Panc1 (cell line): ENCODE measurements around the gene ARHGEF17. TPM values are rescaled to one million over a fixed set of nuclear protein-coding genes. Genes with fewer than 3 reads are reported as not detected.

Source experiments
- ATAC-seq: fragments of 200-7000 bp; cut with Tn5 transposase; 2 replicates; pipeline ENCODE4 v1.9.1; 2020; ENCODE audit warnings: mild to moderate bottlenecking, moderate library complexity
- BruUV-seq: library from RNA; stranded (reverse); fragments of 400-500 nt; replicated peaks from 2 replicates; lab custom pipeline; 2021; lab: Mats Ljungman, UMichigan
- CTCF ChIA-PET: fragments of 300-600 bp; sonication (Branson Sonifier 250); formaldehyde crosslinking; loops from one replicate; lab custom pipeline; 2022; ENCODE audit warnings: antibody characterized with exemption; lab: Charles Lee
- POLR2A ChIA-PET: fragments of 300-600 bp; sonication (Branson Sonifier 250); formaldehyde crosslinking; loops from one replicate; lab custom pipeline; 2022; ENCODE audit warnings: antibody characterized with exemption; lab: Charles Lee
- DNase-seq: peaks from one replicate; pipeline ENCODE4 v3.0.0-alpha.2; 2010; ENCODE audit warnings: low read depth, low spot score
- H3K27ac ChIP-seq: 2 replicates; pipeline ENCODE4 v1.5.1; 2011; ENCODE audit warnings: mild to moderate bottlenecking, low read length, inconsistent platforms
- H3K27me3 ChIP-seq: fragments of 200-500 bp; sonication (Bioruptor generic); 2 replicates; pipeline ENCODE4 v1.6.0; 2014; ENCODE audit warnings: low read length, inconsistent platforms; ENCODE audit not compliant: control insufficient read depth, insufficient read depth
- H3K36me3 ChIP-seq: fragments of 200-500 bp; sonication (Bioruptor generic); 2 replicates; pipeline ENCODE4 v1.5.1; 2014; ENCODE audit warnings: inconsistent platforms, mild to moderate bottlenecking, low read length, moderate library complexity; ENCODE audit not compliant: control insufficient read depth, insufficient read depth
- H3K4me1 ChIP-seq: 2 replicates; pipeline ENCODE4 v1.5.1; 2011; ENCODE audit warnings: inconsistent platforms, mild to moderate bottlenecking, low read length, moderate library complexity; ENCODE audit not compliant: control insufficient read depth, insufficient read depth
- H3K4me3 ChIP-seq, 2 experiments: 2 replicates each; pipeline ENCODE4 v1.5.1; 2011 to 2012; ENCODE audit warnings: low read depth in 2 of 2, low read length in 2 of 2, mild to moderate bottlenecking in 2 of 2, inconsistent platforms in 1 of 2, moderate library complexity in 1 of 2
- H3K9me3 ChIP-seq: fragments of 200-500 bp; sonication (Bioruptor generic); 2 replicates; pipeline ENCODE4 v1.5.1; 2014; ENCODE audit warnings: low read depth, mild to moderate bottlenecking, inconsistent platforms, low read length, moderate library complexity; ENCODE audit not compliant: control insufficient read depth, insufficient read depth
- POLR2AphosphoS5 ChIP-seq: IDR thresholded peaks from 2 replicates; pipeline ENCODE4 v1.6.1; 2012; ENCODE audit warnings: mild to moderate bottlenecking, low read depth, low read length, moderate library complexity
- SIN3A ChIP-seq: IDR thresholded peaks from 2 replicates; pipeline ENCODE4 v1.6.1; 2012; ENCODE audit warnings: low read depth, mild to moderate bottlenecking, low read length, moderate library complexity, borderline replicate concordance; ENCODE audit not compliant: insufficient read depth
- TCF7L2 ChIP-seq: IDR thresholded peaks from 2 replicates; pipeline ENCODE4 v1.6.1; 2011; ENCODE audit warnings: mild to moderate bottlenecking, low read depth, low read length, inconsistent platforms
- in situ Hi-C: cut with HindIII; loops from 2 replicates; pipeline ENCODE4 v1.10.0; 2016; ENCODE audit warnings: low sequenced_read_pairs, low pct_unique_long_range_greater_than_20kb
- intact Hi-C: fragments of 100-400 bp; cut with micrococcal nuclease; formaldehyde crosslinking; loops from one replicate; pipeline ENCODE4 v1.10.0; 2022; ENCODE audit not compliant: unreplicated experiment
- total RNA-seq: library from RNA; stranded (reverse); gene quantifications from one replicate; pipeline ENCODE4 v1.2.1, GENCODE V29; 2021; ENCODE audit not compliant: unreplicated experiment
- TF ChIP-seq, protein P1 (sequence below): fragments of 450-650 bp; IDR thresholded peaks from 2 replicates; pipeline ENCODE4 v1.5.1; 2017; ENCODE audit warnings: mild to moderate bottlenecking
- TF ChIP-seq, protein P2 (sequence below), 2 experiments: IDR thresholded peaks; 2 replicates each; pipeline ENCODE4 v1.6.1; 2011 to 2012; ENCODE audit warnings: low read depth in 2 of 2, control low read depth in 1 of 2, low read length in 1 of 2, mild to moderate bottlenecking in 1 of 2, moderate library complexity in 1 of 2; ENCODE audit not compliant: insufficient read depth in 1 of 2

The ARHGEF17 gene
- total RNA-seq, 1 experiment from 2014 or later: 43.2 TPM

DNA sequence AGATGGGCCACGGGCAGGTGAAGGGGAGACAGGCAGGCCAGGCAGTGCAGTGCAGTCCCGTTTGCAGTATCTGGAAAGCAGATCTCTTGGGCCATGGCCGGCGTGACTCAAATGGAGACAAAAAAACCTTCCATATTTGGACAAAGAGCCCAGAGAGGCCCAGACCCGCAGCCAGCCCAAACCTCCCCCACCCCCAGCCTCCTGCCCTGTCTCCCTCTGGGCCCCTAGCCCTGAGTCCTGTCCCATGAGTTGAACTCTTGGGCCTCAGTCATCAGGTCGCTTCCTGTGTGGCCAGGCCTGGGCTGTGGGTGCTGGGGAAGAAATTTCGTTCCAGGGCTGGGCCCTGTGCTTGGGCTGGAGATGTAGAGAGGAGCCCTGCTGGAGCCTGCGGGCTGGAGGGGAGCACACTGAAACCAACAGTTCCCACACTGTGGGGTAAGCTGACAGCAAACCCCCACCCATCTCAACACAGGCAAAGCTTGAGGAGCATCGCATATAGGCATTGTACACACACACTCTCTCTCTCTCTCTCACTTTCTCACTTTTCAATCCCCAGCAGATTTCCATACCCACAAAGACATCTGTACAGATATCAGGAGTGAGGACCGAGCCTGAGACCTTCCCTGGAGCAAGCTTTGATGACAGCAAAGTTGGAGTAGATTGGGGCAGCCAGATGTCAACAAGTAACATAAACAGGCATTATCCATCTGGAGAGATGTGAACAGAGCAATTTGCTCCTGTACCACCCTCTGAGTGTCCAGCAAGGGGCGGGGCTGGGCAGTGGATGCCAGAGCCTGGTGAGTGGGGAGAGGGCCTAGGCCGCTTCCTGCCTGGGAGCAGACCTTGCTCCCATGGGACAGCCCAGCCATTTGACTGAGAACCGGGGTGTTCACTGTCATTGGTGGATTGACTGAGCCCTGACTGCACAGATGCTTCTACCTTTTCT is 17.2 kb downstream of the ARHGEF17 start:
- Histone ChIP-seq H3K27ac (no peak overlapping the region), H3K27me3 (no peaks in the 10 kb centered on the region), H3K36me3 (no peaks in the 10 kb centered on the region), H3K4me1 (peaks cover 24% of the 10 kb centered on the region), H3K9me3 (no peaks in the 10 kb centered on the region), H3K4me3 (no peak overlapping the region)
- ATAC-seq (no peak), DNase-seq (no peak)
- in situ Hi-C loops: no loop called here
- no TSS peak for BruUV-seq
- TF ChIP-seq, protein P1, sequence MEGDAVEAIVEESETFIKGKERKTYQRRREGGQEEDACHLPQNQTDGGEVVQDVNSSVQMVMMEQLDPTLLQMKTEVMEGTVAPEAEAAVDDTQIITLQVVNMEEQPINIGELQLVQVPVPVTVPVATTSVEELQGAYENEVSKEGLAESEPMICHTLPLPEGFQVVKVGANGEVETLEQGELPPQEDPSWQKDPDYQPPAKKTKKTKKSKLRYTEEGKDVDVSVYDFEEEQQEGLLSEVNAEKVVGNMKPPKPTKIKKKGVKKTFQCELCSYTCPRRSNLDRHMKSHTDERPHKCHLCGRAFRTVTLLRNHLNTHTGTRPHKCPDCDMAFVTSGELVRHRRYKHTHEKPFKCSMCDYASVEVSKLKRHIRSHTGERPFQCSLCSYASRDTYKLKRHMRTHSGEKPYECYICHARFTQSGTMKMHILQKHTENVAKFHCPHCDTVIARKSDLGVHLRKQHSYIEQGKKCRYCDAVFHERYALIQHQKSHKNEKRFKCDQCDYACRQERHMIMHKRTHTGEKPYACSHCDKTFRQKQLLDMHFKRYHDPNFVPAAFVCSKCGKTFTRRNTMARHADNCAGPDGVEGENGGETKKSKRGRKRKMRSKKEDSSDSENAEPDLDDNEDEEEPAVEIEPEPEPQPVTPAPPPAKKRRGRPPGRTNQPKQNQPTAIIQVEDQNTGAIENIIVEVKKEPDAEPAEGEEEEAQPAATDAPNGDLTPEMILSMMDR: no peak
- TF ChIP-seq TCF7L2: no peak
- TF ChIP-seq, protein P2, sequence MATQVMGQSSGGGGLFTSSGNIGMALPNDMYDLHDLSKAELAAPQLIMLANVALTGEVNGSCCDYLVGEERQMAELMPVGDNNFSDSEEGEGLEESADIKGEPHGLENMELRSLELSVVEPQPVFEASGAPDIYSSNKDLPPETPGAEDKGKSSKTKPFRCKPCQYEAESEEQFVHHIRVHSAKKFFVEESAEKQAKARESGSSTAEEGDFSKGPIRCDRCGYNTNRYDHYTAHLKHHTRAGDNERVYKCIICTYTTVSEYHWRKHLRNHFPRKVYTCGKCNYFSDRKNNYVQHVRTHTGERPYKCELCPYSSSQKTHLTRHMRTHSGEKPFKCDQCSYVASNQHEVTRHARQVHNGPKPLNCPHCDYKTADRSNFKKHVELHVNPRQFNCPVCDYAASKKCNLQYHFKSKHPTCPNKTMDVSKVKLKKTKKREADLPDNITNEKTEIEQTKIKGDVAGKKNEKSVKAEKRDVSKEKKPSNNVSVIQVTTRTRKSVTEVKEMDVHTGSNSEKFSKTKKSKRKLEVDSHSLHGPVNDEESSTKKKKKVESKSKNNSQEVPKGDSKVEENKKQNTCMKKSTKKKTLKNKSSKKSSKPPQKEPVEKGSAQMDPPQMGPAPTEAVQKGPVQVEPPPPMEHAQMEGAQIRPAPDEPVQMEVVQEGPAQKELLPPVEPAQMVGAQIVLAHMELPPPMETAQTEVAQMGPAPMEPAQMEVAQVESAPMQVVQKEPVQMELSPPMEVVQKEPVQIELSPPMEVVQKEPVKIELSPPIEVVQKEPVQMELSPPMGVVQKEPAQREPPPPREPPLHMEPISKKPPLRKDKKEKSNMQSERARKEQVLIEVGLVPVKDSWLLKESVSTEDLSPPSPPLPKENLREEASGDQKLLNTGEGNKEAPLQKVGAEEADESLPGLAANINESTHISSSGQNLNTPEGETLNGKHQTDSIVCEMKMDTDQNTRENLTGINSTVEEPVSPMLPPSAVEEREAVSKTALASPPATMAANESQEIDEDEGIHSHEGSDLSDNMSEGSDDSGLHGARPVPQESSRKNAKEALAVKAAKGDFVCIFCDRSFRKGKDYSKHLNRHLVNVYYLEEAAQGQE (IDR thresholded peaks at IDR 0.05; ENCODE audit: insufficient read depth in 1 of 2, low read depth in 2 of 2, low read length in 1 of 2): no peak
- no peak for TF ChIP-seq SIN3A
- no peak for TF ChIP-seq POLR2AphosphoS5
- ChIA-PET POLR2A (interaction anchor here (0.6 kb wide), 1 partner anchor 229 kb away, joined by 7 read pairs; no protein-coding TSS in a partner anchor), CTCF (no interaction called here)
- intact Hi-C loops: no loop called here

GRCh38 chr11:73326929-73327811 is 19.1 kb downstream of the ARHGEF17 start:
- intact Hi-C loops (no loop called here), in situ Hi-C loops (no loop called here)
- Histone ChIP-seq H3K4me1 (peaks cover 20% of the 10 kb centered on the region), H3K27ac (no peak overlapping the region), H3K4me3 (no peak overlapping the region), H3K9me3 (no peaks in the 10 kb centered on the region), H3K36me3 (no peaks in the 10 kb centered on the region), H3K27me3 (no peaks in the 10 kb centered on the region)
- ChIA-PET POLR2A (interaction anchor here (0.5 to 0.6 kb wide), 2 partner anchors 31 to 568 kb away, joined by 3 to 4 read pairs; no protein-coding TSS in a partner anchor), CTCF (interaction anchor here (0.6 to 3.6 kb wide), 5 partner anchors 8 to 426 kb away, joined by 3 to 13 read pairs (median 4); partner anchors contain the start of gene ARHGEF17)
- ATAC-seq (no peak), DNase-seq (no peak)
- TF ChIP-seq POLR2AphosphoS5: no peak
- TF ChIP-seq, protein P2 (IDR thresholded peaks at IDR 0.05; ENCODE audit: insufficient read depth in 1 of 2, low read depth in 2 of 2, low read length in 1 of 2): no peak
- no peak for TF ChIP-seq SIN3A
- no peak for TF ChIP-seq TCF7L2
- TF ChIP-seq, protein P1: no peak
- BruUV-seq: no TSS peak
